ENCODE measurements around the gene TMEM255A. TPM values are rescaled to one million over a fixed set of nuclear protein-coding genes. Genes with fewer than 3 reads are reported as not detected.

Gene TMEM255A
- polyA plus RNA-seq, 1 donor from 2014 or later: 7.5 TPM

- H2AFZ ChIP-seq (ENCODE audit: low read depth, low read length): no peak overlapping the region
- TF ChIP-seq CTCF (IDR thresholded peaks at IDR 0.05; ENCODE audit: poor library complexity, severe bottlenecking) (no peak), SMC3 (conservative IDR thresholded peaks at IDR 0.05; ENCODE audit: poor library complexity) (no peak), TAF1 (IDR thresholded peaks at IDR 0.05; ENCODE audit: low read depth) (no peak), REST (IDR thresholded peaks at IDR 0.05; ENCODE audit: borderline replicate concordance) (no peak), EZH2 (IDR thresholded peaks at IDR 0.05; ENCODE audit: borderline replicate concordance, insufficient read depth, low read length, poor library complexity, severe bottlenecking) (no peak), POLR2AphosphoS5 (IDR thresholded peaks at IDR 0.05) (no peak), MXI1 (conservative IDR thresholded peaks at IDR 0.05; ENCODE audit: poor library complexity, severe bottlenecking) (no peak), EP300 (conservative IDR thresholded peaks at IDR 0.05; ENCODE audit: poor library complexity, severe bottlenecking) (no peak)
- H4K20me1 ChIP-seq (ENCODE audit: insufficient read depth): no peaks in the 10 kb centered on the region
- H3K9ac ChIP-seq (ENCODE audit: low read length): no peak overlapping the region
- H3K4me3 ChIP-seq (ENCODE audit: low read length): no peak overlapping the region
- H3K9me3 ChIP-seq (ENCODE audit: low read length): no peaks in the 10 kb centered on the region
- no peaks in the 10 kb centered on the region for H3K79me2 ChIP-seq (replicated peaks; ENCODE audit: insufficient read depth, low read length)
- no peaks in the 10 kb centered on the region for H3K36me3 ChIP-seq (ENCODE audit: insufficient read depth, low read length)
- H3K27me3 ChIP-seq (ENCODE audit: insufficient read depth, low read depth, low read length): no peaks in the 10 kb centered on the region
- H3K4me2 ChIP-seq (ENCODE audit: low read length): no peak overlapping the region
- no peak overlapping the region for H3K27ac ChIP-seq (ENCODE audit: low read length)
- no peaks in the 10 kb centered on the region for H3K9me2 ChIP-seq (ENCODE audit: insufficient read depth, low read length)
- H3F3A ChIP-seq (ENCODE audit: insufficient read depth, low read length, poor library complexity, severe bottlenecking): no peaks in the 10 kb centered on the region
Measured at GRCh38 chrX:120293015-120293414, 18.2 kb downstream of the TMEM255A start.

GRCh38 chrX:120291211-120291610, 20.1 kb downstream of the TMEM255A start:
- no peaks in the 10 kb centered on the region for H3F3A ChIP-seq (ENCODE audit: insufficient read depth, low read length, poor library complexity, severe bottlenecking)
- no peak overlapping the region for H3K4me2 ChIP-seq (ENCODE audit: low read length)
- H3K4me3 ChIP-seq (ENCODE audit: low read length): no peak overlapping the region
- H2AFZ ChIP-seq (ENCODE audit: low read depth, low read length): no peak overlapping the region
- TF ChIP-seq REST (IDR thresholded peaks at IDR 0.05; ENCODE audit: borderline replicate concordance) (no peak), EZH2 (IDR thresholded peaks at IDR 0.05; ENCODE audit: borderline replicate concordance, insufficient read depth, low read length, poor library complexity, severe bottlenecking) (no peak), POLR2AphosphoS5 (IDR thresholded peaks at IDR 0.05) (no peak), SMC3 (conservative IDR thresholded peaks at IDR 0.05; ENCODE audit: poor library complexity) (no peak), TAF1 (IDR thresholded peaks at IDR 0.05; ENCODE audit: low read depth) (no peak), EP300 (conservative IDR thresholded peaks at IDR 0.05; ENCODE audit: poor library complexity, severe bottlenecking) (no peak), MXI1 (conservative IDR thresholded peaks at IDR 0.05; ENCODE audit: poor library complexity, severe bottlenecking) (no peak), RAD21 (conservative IDR thresholded peaks at IDR 0.05) (no peak), CTCF (IDR thresholded peaks at IDR 0.05; ENCODE audit: poor library complexity, severe bottlenecking) (no peak)
- no peaks in the 10 kb centered on the region for H3K27me3 ChIP-seq (ENCODE audit: insufficient read depth, low read depth, low read length)
- no peak overlapping the region for H3K9ac ChIP-seq (ENCODE audit: low read length)
- H4K20me1 ChIP-seq (ENCODE audit: insufficient read depth): no peaks in the 10 kb centered on the region
- H3K9me3 ChIP-seq (ENCODE audit: low read length): no peaks in the 10 kb centered on the region
- H3K9me2 ChIP-seq (ENCODE audit: insufficient read depth, low read length): no peaks in the 10 kb centered on the region
- H3K79me2 ChIP-seq (replicated peaks; ENCODE audit: insufficient read depth, low read length): no peaks in the 10 kb centered on the region
- no peaks in the 10 kb centered on the region for H3K36me3 ChIP-seq (ENCODE audit: insufficient read depth, low read length)
- no peak overlapping the region for H3K27ac ChIP-seq (ENCODE audit: low read length)
